CD4-positive, alpha-beta T cell (primary cell): ENCODE measurements around the gene ZIC3. TPM values are rescaled to one million over a fixed set of nuclear protein-coding genes. Genes with fewer than 3 reads are reported as not detected.

Experiments used
- ATAC-seq: fragments of 200-7000 bp; cut with Tn5 transposase; one replicate; pipeline ENCODE4 v1.10.0; 2022; ENCODE audit warnings: mild to moderate bottlenecking; ENCODE audit not compliant: poor library complexity
- CTCF ChIA-PET: fragments of 350-600 bp; sonication (Branson Sonifier 250); formaldehyde crosslinking; loops from one replicate; lab custom pipeline; 2021; ENCODE audit warnings: antibody characterized with exemption, inconsistent platforms; lab: Charles Lee
- POLR2A ChIA-PET: fragments of 350-600 bp; sonication (Branson Sonifier 250); formaldehyde crosslinking; loops from one replicate; lab custom pipeline; 2021; ENCODE audit warnings: antibody characterized with exemption, inconsistent platforms; lab: Charles Lee
- DNase-seq, 14 experiments: peaks; one replicate each; pipeline ENCODE4 v3.0.0-alpha.2; 2013 to 2020; ENCODE audit warnings: mixed read lengths in 2 of 14
- H3K27ac ChIP-seq, 2 donors: one replicate each; pipeline versions ENCODE4 v1.5.1 to v1.7.0; 2013; ENCODE audit warnings: low read length in 2 of 2, low read depth in 1 of 2, mild to moderate bottlenecking in 1 of 2
- H3K27me3 ChIP-seq, 2 experiments: 1 replicate in 1 of 2; 2 replicates in 1 of 2; pipeline versions ENCODE4 v1.6.1 to v1.7.0; 2013; ENCODE audit warnings: low read length in 2 of 2, control low read depth in 1 of 2, mild to moderate bottlenecking in 1 of 2, moderate library complexity in 1 of 2; ENCODE audit not compliant: insufficient read depth in 2 of 2, control insufficient read depth in 1 of 2
- H3K36me3 ChIP-seq: one replicate; pipeline ENCODE4 v1.6.1; 2013; ENCODE audit warnings: low read length, control low read depth; ENCODE audit not compliant: insufficient read depth
- H3K4me1 ChIP-seq: one replicate; pipeline ENCODE4 v1.6.1; 2013; ENCODE audit warnings: low read length, control low read depth; ENCODE audit not compliant: insufficient read depth
- H3K4me3 ChIP-seq: one replicate; pipeline ENCODE4 v1.5.1; 2013; ENCODE audit warnings: mild to moderate bottlenecking, low read length, moderate library complexity
- H3K9me3 ChIP-seq, 2 experiments: 1 replicate in 1 of 2; 2 replicates in 1 of 2; pipeline versions ENCODE4 v1.6.1 to v1.7.0; 2013; ENCODE audit warnings: low read length in 2 of 2, mild to moderate bottlenecking in 2 of 2, control low read depth in 1 of 2, moderate library complexity in 1 of 2; ENCODE audit not compliant: control insufficient read depth in 1 of 2, insufficient read depth in 1 of 2
- H3K27ac Mint-ChIP-seq: one replicate; pipeline ENCODE4 v1.8.0; 2020; ENCODE audit warnings: mixed read lengths
- H3K27me3 Mint-ChIP-seq: one replicate; pipeline ENCODE4 v1.8.0; 2021; ENCODE audit warnings: mixed read lengths
- H3K36me3 Mint-ChIP-seq: one replicate; pipeline ENCODE4 v1.8.0; 2021; ENCODE audit warnings: low read depth, mixed read lengths
- H3K4me1 Mint-ChIP-seq: one replicate; pipeline ENCODE4 v1.8.0; 2021; ENCODE audit warnings: low read depth, mixed read lengths
- H3K4me3 Mint-ChIP-seq: one replicate; pipeline ENCODE4 v1.8.0; 2020; ENCODE audit warnings: mild to moderate bottlenecking, mixed read lengths
- H3K9me3 Mint-ChIP-seq: one replicate; pipeline ENCODE4 v1.8.0; 2020; ENCODE audit warnings: mixed read lengths
- intact Hi-C, 2 experiments: fragments of 100-400 bp; cut with DNase I in 1 of 2; cut with micrococcal nuclease in 1 of 2; formaldehyde crosslinking; loops; one replicate each; pipeline versions ENCODE4 v1.15.1 to v1.9.0; 2023 to 2025; cut with DNase I, micrococcal nuclease
- total RNA-seq, 174 experiments: library from RNA in 2 of 174; stranded (reverse) in 2 of 174; gene quantifications; one replicate each; pipeline ENCODE4 v1.2.3 and lab custom pipeline; 2021 to 2026
- TF ChIP-seq, protein P1 (sequence below): fragments of 200-600 bp; IDR thresholded peaks from one replicate; pipeline ENCODE4 v1.8.0; 2022; ENCODE audit warnings: antibody characterized with exemption, mild to moderate bottlenecking

The ZIC3 gene
- total RNA-seq, 2 experiments from 2014 or later: not detected

DNA sequence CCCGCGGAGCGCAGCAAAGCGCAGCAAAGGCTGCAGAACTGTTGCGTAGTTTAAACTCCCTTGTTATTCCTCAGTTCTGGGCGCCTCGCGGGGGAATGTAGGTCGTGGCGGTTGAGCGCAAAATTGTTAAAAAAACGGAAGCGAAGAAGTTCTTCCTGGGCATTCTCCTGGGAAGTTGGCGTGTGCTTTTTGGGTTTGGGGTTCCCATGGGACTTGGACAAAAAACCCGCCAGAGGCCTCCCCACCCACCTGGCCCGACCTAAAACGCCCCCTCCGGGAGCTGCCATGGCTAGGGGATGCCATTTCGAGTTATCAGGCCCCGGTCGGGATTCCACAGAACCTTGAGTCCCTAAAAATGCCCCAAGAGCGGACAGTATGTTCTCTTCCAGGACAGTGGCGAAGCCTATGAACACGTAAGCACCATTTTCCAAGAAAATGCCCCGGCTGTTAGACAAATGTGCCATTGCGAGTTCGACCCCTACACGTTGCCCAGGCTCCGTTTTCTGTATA is 8.9 kb downstream of the ZIC3 start:
- CTCF ChIA-PET: no interaction called here
- intact Hi-C loops: no loop called here
- Histone ChIP-seq H3K27me3 (peaks cover 31 to 65% of the 10 kb centered on the region in 2 experiments), H3K27ac (no peak overlapping the region), H3K9me3 (peaks cover 0 to 15% of the 10 kb centered on the region in 2 experiments), H3K36me3 (no peaks in the 10 kb centered on the region), H3K4me3 (no peak overlapping the region), H3K4me1 (no peaks in the 10 kb centered on the region)
- POLR2A ChIA-PET: no interaction called here
- DNase-seq (no peak), ATAC-seq (no peak)
- H3K9me3 Mint-ChIP-seq: no peaks in the 10 kb centered on the region
- no peaks in the 10 kb centered on the region for H3K4me1 Mint-ChIP-seq
- no peak overlapping the region for H3K27ac Mint-ChIP-seq
- no peak overlapping the region for H3K4me3 Mint-ChIP-seq
- H3K36me3 Mint-ChIP-seq: no peaks in the 10 kb centered on the region
- TF ChIP-seq, protein P1, sequence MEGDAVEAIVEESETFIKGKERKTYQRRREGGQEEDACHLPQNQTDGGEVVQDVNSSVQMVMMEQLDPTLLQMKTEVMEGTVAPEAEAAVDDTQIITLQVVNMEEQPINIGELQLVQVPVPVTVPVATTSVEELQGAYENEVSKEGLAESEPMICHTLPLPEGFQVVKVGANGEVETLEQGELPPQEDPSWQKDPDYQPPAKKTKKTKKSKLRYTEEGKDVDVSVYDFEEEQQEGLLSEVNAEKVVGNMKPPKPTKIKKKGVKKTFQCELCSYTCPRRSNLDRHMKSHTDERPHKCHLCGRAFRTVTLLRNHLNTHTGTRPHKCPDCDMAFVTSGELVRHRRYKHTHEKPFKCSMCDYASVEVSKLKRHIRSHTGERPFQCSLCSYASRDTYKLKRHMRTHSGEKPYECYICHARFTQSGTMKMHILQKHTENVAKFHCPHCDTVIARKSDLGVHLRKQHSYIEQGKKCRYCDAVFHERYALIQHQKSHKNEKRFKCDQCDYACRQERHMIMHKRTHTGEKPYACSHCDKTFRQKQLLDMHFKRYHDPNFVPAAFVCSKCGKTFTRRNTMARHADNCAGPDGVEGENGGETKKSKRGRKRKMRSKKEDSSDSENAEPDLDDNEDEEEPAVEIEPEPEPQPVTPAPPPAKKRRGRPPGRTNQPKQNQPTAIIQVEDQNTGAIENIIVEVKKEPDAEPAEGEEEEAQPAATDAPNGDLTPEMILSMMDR: no peak
- peaks cover 79% of the 10 kb centered on the region for H3K27me3 Mint-ChIP-seq

DNA sequence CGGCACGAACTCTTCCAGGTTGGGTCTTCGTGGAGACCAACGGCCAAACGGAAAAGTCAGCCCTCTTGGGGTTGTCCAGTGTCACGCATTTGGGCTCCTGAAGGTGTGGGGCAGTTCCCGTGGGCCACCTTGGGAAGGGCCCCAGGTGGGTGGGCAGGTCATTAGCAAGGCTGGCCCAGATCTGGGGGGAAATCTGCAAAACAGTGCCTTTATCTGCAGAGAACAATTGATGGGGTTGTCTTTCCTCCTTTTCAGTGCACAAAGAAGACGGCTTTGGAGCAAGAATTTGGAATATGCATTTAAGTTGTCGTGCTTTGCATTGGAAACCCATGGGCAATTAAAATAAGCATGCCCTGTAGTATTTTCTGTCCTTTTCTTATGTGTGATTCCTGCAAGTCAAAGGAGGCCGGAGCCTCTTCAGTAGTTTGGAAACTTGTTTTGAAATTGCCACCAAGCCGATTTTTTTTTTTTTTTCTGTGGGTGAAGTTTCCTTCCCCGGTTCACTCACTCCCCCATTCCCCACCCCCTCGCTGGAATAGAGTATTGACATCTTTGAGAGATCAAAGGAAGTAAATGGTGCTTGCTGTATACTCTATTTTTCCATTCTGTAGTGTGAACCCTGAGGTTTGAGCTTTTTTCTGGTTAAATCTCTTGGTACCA is 9.8 kb downstream of the ZIC3 start:
- H3K4me3 ChIP-seq: no peak overlapping the region
- Mint-ChIP-seq H3K4me1 (no peaks in the 10 kb centered on the region), H3K27me3 (peaks cover 70% of the 10 kb centered on the region), H3K27ac (no peak overlapping the region), H3K4me3 (no peak overlapping the region), H3K9me3 (no peaks in the 10 kb centered on the region), H3K36me3 (no peaks in the 10 kb centered on the region)
- ATAC-seq: no peak
- ChIA-PET CTCF (no interaction called here), POLR2A (no interaction called here)
- TF ChIP-seq, protein P1: no peak
- peaks cover 0 to 15% of the 10 kb centered on the region in 2 experiments for H3K9me3 ChIP-seq
- intact Hi-C loops: no loop called here
- no peaks in the 10 kb centered on the region for H3K36me3 ChIP-seq
- H3K27me3 ChIP-seq: peaks cover 26 to 58% of the 10 kb centered on the region in 2 experiments
- no peak overlapping the region for H3K27ac ChIP-seq
- no peaks in the 10 kb centered on the region for H3K4me1 ChIP-seq
- DNase-seq: no peak

- H3K4me1 Mint-ChIP-seq: no peaks in the 10 kb centered on the region
- ATAC-seq (no peak), DNase-seq (no peak)
- no peaks in the 10 kb centered on the region for H3K9me3 ChIP-seq
- H3K27ac Mint-ChIP-seq: no peak overlapping the region
- H3K27me3 Mint-ChIP-seq: peaks cover 19% of the 10 kb centered on the region
- H3K9me3 Mint-ChIP-seq: no peaks in the 10 kb centered on the region
- intact Hi-C loops: no loop called here
- H3K4me1 ChIP-seq: no peaks in the 10 kb centered on the region
- H3K4me3 Mint-ChIP-seq: no peak overlapping the region
- H3K36me3 Mint-ChIP-seq: no peaks in the 10 kb centered on the region
- H3K4me3 ChIP-seq: no peak overlapping the region
- no peaks in the 10 kb centered on the region for H3K36me3 ChIP-seq
- no peaks in the 10 kb centered on the region for H3K27me3 ChIP-seq
- TF ChIP-seq, protein P1: no peak
- no peak overlapping the region for H3K27ac ChIP-seq
- ChIA-PET POLR2A (no interaction called here), CTCF (no interaction called here)
Observed at GRCh38 chrX:137587151-137587550, 21.2 kb downstream of the ZIC3 start.
